Retinal pigment epithelial cell (primary cell): ENCODE measurements around the gene CENPT.
A peak's percentile ranks its signal among the peaks of the same experiment; 100 is the strongest.

Experiments used
- DNase-seq: peaks from one replicate; pipeline ENCODE4 v3.0.0-alpha.2; 2010; ENCODE audit warnings: low read depth
- H3K4me3 ChIP-seq: 2 replicates; pipeline ENCODE4 v1.5.1; 2011; ENCODE audit warnings: mild to moderate bottlenecking, low read length, control low read depth, moderate library complexity
- CTCF ChIP-seq: conservative IDR thresholded peaks from 2 replicates; pipeline ENCODE4 v1.5.1; 2011; ENCODE audit warnings: low read depth, low read length, control low read depth, inconsistent platforms

Gene CENPT

GRCh38 chr16:67814567-67814966, 32.9 kb downstream of the CENPT start:
- no peak for TF ChIP-seq CTCF
- DNase-seq = no peak
- H3K4me3 ChIP-seq = no peak overlapping the region

- DNase-seq = no peak
- TF ChIP-seq CTCF = no peak
- no peak overlapping the region for H3K4me3 ChIP-seq
These were observed 35.6 kb downstream of the CENPT start for GRCh38 chr16:67811899-67812298.

- peak; percentile 11 for TF ChIP-seq CTCF
- peak overlapping the region; percentile 80 for H3K4me3 ChIP-seq
- no peak for DNase-seq
These were observed 40.3 kb downstream of the CENPT start for GRCh38 chr16:67807148-67807682.

- DNase-seq = peak; percentile 98
- TF ChIP-seq CTCF = no peak
- peak within 1 kb of the TSS; percentile 80 for H3K4me3 ChIP-seq
These were observed 40.9 kb downstream of the CENPT start, which contains the start of the genes RANBP10 and TSNAXIP1 for GRCh38 chr16:67806428-67807147. Gene RANBP10, minus strand, starts transcription at chr16:67806560. Its CDS starts 24 bp downstream, at chr16:67806536. Gene TSNAXIP1, plus strand, starts transcription at chr16:67806889. Its CDS starts 261 bp downstream, at chr16:67807150.

GRCh38 chr16:67805718-67806427, 41.6 kb downstream of the CENPT start:
- no peak for DNase-seq
- TF ChIP-seq CTCF = no peak
- H3K4me3 ChIP-seq = peak overlapping the region; percentile 80

- TF ChIP-seq CTCF = no peak
- DNase-seq = no peak
- peak overlapping the region; percentile 80 for H3K4me3 ChIP-seq
These were observed 42.5 kb downstream of the CENPT start for GRCh38 chr16:67804853-67805542.
